GM20000 (cell line): ENCODE results near the gene CMYA5.

ENCODE experiments used
- DNase-seq: peaks from one replicate; pipeline ENCODE4 v3.0.0; 2012; ENCODE audit warnings: low spot score
- CTCF ChIP-seq: IDR thresholded peaks from 2 replicates; pipeline ENCODE4 v1.5.1; 2012; ENCODE audit warnings: mild to moderate bottlenecking, control low read depth; ENCODE audit errors: extremely low read depth, missing control alignments

CMYA5 gene

GRCh38 chr5:79689541-79690466, at the start of gene CMYA5:
CMYA5 (plus strand) TSS chr5:79689836; CDS start chr5:79689908, 72 bp downstream.
- TF ChIP-seq CTCF, result no peak
- peak; percentile 27 for DNase-seq

GRCh38 chr5:79640571-79641055, 49.0 kb upstream of the CMYA5 start:
- no peak for DNase-seq
- no peak for TF ChIP-seq CTCF

- TF ChIP-seq CTCF, result no peak
- no peak for DNase-seq
Measured at GRCh38 chr5:79641414-79641813, 48.2 kb upstream of the CMYA5 start.

GRCh38 chr5:79642210-79642609, 47.4 kb upstream of the CMYA5 start:
- no peak for DNase-seq
- TF ChIP-seq CTCF, result no peak

- no peak for DNase-seq
- no peak for TF ChIP-seq CTCF
Measured at GRCh38 chr5:79653843-79654242, 35.8 kb upstream of the CMYA5 start.

- no peak for TF ChIP-seq CTCF
- no peak for DNase-seq
Measured at GRCh38 chr5:79663212-79663611, 26.4 kb upstream of the CMYA5 start.

GRCh38 chr5:79666758-79667157, 22.9 kb upstream of the CMYA5 start:
- TF ChIP-seq CTCF, result no peak
- DNase-seq, result peak; percentile 10
